Astrocyte of the cerebellum (primary cell): Measurements from ENCODE around the gene EREG.
A peak's percentile ranks its signal among the peaks of the same experiment; 100 is the strongest.

Source experiments
- DNase-seq: peaks from one replicate; pipeline ENCODE4 v3.0.0-alpha.2; 2011; ENCODE audit warnings: low read depth
- H3K4me3 ChIP-seq: 2 replicates; pipeline ENCODE4 v1.5.1; 2011; ENCODE audit warnings: mild to moderate bottlenecking, low read depth, low read length, moderate library complexity
- in situ Hi-C: cut with HindIII; loops from 2 replicates; pipeline ENCODE4 v1.10.0; 2017; ENCODE audit warnings: low sequenced_read_pairs
- TF ChIP-seq, protein P1 (sequence below): IDR thresholded peaks from 2 replicates; pipeline ENCODE4 v1.5.1; 2012; ENCODE audit warnings: low read length, low read depth, moderate library complexity, mild to moderate bottlenecking; ENCODE audit errors: missing control alignments

Gene EREG

DNA sequence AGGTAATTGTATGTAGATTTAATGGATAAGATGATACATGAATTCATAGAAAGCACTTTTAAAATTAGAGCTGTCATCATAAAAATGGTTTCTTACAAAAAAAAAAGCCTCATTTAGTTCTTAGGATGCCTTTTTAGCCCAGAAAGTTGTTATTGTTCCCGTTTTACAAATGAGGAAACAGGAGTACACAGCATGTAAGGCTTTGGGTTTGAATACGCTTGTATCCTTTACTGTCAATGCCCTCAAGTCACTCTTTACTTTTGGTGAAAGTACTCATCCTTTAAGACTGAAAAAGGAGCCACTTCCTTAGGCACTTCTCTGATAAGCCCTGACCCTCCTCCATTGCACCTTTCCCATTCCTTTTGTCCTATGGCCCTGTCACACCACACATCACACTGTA, 4.9 kb downstream of the EREG start:
- no peak overlapping the region for H3K4me3 ChIP-seq
- in situ Hi-C loops, result no loop called here
- TF ChIP-seq, protein P1, sequence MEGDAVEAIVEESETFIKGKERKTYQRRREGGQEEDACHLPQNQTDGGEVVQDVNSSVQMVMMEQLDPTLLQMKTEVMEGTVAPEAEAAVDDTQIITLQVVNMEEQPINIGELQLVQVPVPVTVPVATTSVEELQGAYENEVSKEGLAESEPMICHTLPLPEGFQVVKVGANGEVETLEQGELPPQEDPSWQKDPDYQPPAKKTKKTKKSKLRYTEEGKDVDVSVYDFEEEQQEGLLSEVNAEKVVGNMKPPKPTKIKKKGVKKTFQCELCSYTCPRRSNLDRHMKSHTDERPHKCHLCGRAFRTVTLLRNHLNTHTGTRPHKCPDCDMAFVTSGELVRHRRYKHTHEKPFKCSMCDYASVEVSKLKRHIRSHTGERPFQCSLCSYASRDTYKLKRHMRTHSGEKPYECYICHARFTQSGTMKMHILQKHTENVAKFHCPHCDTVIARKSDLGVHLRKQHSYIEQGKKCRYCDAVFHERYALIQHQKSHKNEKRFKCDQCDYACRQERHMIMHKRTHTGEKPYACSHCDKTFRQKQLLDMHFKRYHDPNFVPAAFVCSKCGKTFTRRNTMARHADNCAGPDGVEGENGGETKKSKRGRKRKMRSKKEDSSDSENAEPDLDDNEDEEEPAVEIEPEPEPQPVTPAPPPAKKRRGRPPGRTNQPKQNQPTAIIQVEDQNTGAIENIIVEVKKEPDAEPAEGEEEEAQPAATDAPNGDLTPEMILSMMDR, result no peak
- no peak for DNase-seq

DNA sequence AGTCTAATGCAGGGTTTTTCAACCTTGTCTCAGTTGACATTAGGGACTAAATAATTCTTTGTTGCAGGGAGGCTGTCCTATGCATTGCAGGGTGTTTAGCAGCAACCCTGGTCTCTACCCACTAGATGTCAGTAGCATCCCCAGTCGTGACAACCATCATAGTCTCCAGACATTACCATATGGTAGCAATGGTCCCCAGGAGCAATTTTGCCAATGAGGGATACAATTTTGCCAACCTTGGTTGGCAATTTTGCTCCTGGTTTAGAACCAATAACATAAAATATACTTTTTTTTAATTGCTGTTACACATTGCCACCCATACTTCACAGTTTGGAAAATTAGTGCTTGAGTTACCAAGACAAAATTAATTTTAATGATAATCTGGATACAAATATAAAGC, 6.0 kb downstream of the EREG start:
- TF ChIP-seq, protein P1, result peak; percentile 91
- peak; percentile 24 for DNase-seq
- in situ Hi-C loops, result no loop called here
- no peak overlapping the region for H3K4me3 ChIP-seq

DNA sequence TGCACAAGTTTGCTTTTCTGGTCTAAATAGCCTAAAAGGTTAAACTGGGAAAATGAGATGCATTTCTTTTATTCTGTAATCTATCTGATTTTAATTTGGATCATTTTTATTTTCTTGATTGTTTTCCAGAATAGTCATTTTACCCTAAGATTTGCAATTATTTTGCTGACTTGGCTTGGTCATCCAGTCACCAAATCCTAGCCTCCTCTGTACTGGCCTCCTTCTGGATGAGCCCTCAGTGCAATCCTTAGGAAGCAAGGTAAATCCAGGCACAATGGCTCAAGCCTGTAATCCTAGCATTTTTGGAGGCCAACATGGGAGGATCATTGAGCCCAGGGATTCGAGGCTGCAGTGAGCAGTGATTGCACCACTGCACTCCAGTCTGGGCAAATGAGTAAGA, 9.2 kb downstream of the EREG start:
- TF ChIP-seq, protein P1, result no peak
- in situ Hi-C loops, result no loop called here
- no peak for DNase-seq
- H3K4me3 ChIP-seq, result no peak overlapping the region

DNA sequence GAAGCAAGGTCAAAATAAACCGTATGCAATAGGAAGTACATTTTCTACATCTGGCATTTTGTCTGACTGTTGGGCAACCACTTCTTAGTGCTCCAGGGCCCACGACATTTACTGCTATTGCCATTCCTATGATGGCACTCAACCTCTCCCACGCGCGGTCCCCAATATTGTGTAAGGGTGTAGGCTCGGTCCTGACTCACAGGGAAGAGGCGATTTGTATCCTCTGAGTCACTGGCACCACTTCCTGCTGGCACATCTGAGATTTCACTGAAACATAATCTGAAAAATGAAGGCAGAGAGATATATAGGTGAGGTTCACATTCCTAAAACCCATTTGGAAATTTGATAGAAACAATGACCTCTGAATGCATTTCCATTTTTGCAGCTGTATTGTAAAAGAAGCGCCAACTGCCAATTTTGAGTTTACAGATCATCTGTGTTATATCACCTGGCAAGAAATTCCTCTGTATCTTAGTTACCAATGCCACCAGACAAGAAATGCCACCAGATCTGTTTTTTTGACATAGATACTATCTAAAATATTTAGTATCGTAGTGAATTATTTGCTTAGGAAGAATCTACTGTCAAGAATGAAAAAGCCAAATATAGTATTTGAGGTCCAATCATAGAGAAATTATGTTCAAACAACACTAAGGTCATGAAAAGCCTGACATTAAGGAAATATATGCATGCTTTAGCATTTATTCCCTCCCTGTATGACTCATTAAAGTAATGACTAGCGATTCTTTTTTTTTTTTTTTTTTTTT, 9.8 kb downstream of the EREG start:
- TF ChIP-seq, protein P1, result no peak
- H3K4me3 ChIP-seq, result no peak overlapping the region
- in situ Hi-C loops, result loop anchor here (25.0 kb wide), 1 partner anchor 263 kb away; no protein-coding TSS in a partner anchor
- DNase-seq, result no peak

DNA sequence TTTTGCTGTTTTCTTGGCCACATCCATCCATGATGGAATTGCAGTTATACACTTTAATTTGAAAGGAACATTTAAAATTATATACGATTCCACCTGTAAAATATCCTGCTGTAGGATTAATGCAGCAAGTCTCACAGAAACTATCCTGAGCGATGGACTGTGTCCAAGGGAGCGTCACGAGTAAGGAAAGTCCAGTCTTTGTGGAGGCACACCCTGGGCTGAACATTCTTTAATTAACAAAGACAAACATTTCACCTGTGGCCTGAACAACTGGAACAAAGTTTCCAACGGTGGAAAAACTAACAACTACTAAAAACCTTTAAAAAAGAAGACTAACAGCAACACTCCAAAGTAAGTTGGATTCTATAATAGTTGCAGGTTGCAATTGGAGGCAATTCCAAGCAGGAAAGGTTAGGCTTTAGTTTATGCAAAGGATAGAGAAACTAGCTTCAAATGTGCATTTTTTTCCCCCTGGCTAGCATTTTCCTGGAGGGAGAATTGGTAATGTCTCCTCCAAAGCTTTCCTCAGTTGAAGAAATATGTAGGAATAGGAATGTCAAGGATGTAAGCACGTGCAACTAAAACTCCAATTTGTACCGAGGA, 11.0 kb downstream of the EREG start:
- H3K4me3 ChIP-seq, result no peak overlapping the region
- no peak for DNase-seq
- in situ Hi-C loops, result loop anchor here (25.0 kb wide), 1 partner anchor 261 kb away; no protein-coding TSS in a partner anchor
- TF ChIP-seq, protein P1, result no peak

DNA sequence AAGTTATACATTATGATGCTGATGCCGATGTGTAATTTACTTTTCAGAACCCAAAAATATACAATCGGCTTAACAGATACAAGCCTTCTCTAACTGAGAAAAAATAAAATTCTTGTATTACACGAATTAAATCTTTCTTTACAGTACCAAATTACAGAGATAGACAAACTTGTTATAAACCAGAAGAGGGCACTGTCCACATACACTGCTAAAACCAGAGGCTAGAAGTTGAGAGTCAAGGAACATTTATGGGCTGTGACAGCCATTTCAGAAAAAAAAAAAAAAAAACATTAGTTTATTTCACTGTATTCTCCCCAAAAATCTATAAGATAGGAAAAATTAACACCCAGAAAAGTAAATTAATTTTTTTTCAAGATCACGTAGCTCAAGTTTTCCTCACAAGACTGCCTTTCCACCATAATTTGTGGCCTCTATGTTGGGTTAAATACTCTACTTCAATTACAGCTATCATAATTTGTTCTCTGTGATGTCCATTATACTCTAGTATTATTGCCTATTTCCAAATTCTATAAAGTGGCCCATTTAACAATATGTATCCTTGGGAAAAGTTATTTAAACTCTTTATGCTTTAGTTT, 12.0 kb downstream of the EREG start:
- in situ Hi-C loops, result loop anchor here (25.0 kb wide), 1 partner anchor 260 kb away; no protein-coding TSS in a partner anchor
- TF ChIP-seq, protein P1, result peak; percentile 56
- no peak overlapping the region for H3K4me3 ChIP-seq
- peak; percentile 56 for DNase-seq
